Hepatocyte (in vitro differentiated cells): ENCODE results near the gene CNNM2. TPM values are rescaled to one million over a fixed set of nuclear protein-coding genes. Genes with fewer than 3 reads are reported as not detected.

ENCODE experiments used
- DNase-seq: peaks from one replicate; pipeline ENCODE4 v3.0.0-alpha.2; 2016; ENCODE audit warnings: low spot score
- H2AFZ ChIP-seq: fragments of 200-600 bp; sonication (generic); 2 replicates; pipeline ENCODE4 v1.6.0; 2016; ENCODE audit warnings: antibody characterized with exemption, mild to moderate bottlenecking
- H3K27ac ChIP-seq: fragments of 200-600 bp; sonication (generic); 2 replicates; pipeline ENCODE4 v1.5.1; 2016; ENCODE audit warnings: mild to moderate bottlenecking
- H3K27me3 ChIP-seq: fragments of 200-600 bp; sonication (generic); 2 replicates; pipeline ENCODE4 v1.6.1; 2016
- H3K36me3 ChIP-seq: fragments of 200-600 bp; sonication (generic); replicated peaks from 2 replicates; pipeline ENCODE4 v1.5.1; 2016; ENCODE audit warnings: low read depth; ENCODE audit not compliant: insufficient read depth
- H3K4me1 ChIP-seq: fragments of 200-600 bp; sonication (generic); 2 replicates; pipeline ENCODE4 v1.5.1; 2016; ENCODE audit warnings: mild to moderate bottlenecking, moderate library complexity; ENCODE audit not compliant: insufficient read depth
- H3K4me2 ChIP-seq: fragments of 200-600 bp; sonication (generic); 2 replicates; pipeline ENCODE4 v1.6.0; 2016
- H3K4me3 ChIP-seq: fragments of 200-600 bp; sonication (generic); 2 replicates; pipeline ENCODE4 v1.5.1; 2016; ENCODE audit warnings: mild to moderate bottlenecking
- H3K79me2 ChIP-seq: fragments of 200-600 bp; sonication (generic); 2 replicates; pipeline ENCODE4 v1.6.0; 2017; ENCODE audit warnings: mild to moderate bottlenecking
- H3K9me2 ChIP-seq: fragments of 200-600 bp; sonication (generic); replicated peaks from 2 replicates; pipeline ENCODE4 v1.6.0; 2017; ENCODE audit warnings: mild to moderate bottlenecking; ENCODE audit not compliant: insufficient read depth
- H3K9me3 ChIP-seq: fragments of 200-600 bp; sonication (generic); 2 replicates; pipeline ENCODE4 v1.5.1; 2016; ENCODE audit warnings: low read depth, mild to moderate bottlenecking
- H4K20me1 ChIP-seq: fragments of 200-600 bp; sonication (generic); 2 replicates; pipeline ENCODE4 v1.6.0; 2016; ENCODE audit warnings: mild to moderate bottlenecking; ENCODE audit not compliant: insufficient read depth, poor library complexity, severe bottlenecking
- EZH2 ChIP-seq: fragments of 200-600 bp; sonication (generic); IDR thresholded peaks from 2 replicates; pipeline ENCODE4 v1.6.1; 2016; ENCODE audit warnings: antibody characterized with exemption, mild to moderate bottlenecking, borderline replicate concordance
- EZH2phosphoT487 ChIP-seq: fragments of 200-600 bp; sonication (generic); IDR thresholded peaks from one replicate; pipeline ENCODE4 v1.6.1; 2018; ENCODE audit warnings: antibody characterized with exemption, mild to moderate bottlenecking, low read depth, moderate library complexity; ENCODE audit not compliant: unreplicated experiment, severe bottlenecking
- WGBS: methylation state at CpG from one replicate; pipeline ENCODE4 v1.1.6; 2016; ENCODE audit warnings: low lambda C conversion rate; ENCODE audit errors: missing lambda C conversion rate; 5-methylcytosine and 5-hydroxymethylcytosine counted together
- polyA plus RNA-seq: library from polyadenylated mRNA; unstranded; fragments of >200 nt; fragmentation: Nextera tagmentation; extraction: Ambion mirVana; gene quantifications from 2 replicates; pipeline ENCODE4 v1.2.1, GENCODE V29; 2016
- total RNA-seq: library from RNA; depleted of rRNA; stranded (reverse); fragments of >200 nt; gene quantifications from 2 replicates; pipeline ENCODE4 v1.2.3, GENCODE V29; 2014
- TF ChIP-seq, protein P1 (sequence below): fragments of 200-600 bp; sonication (generic); IDR thresholded peaks from 2 replicates; pipeline ENCODE4 v1.5.1; 2016; ENCODE audit warnings: antibody characterized with exemption, mild to moderate bottlenecking; ENCODE audit not compliant: poor library complexity

CNNM2 gene
- total and polyA plus RNA-seq, 2 experiments from 2014 or later, result 6.8 to 9.8 TPM

DNA sequence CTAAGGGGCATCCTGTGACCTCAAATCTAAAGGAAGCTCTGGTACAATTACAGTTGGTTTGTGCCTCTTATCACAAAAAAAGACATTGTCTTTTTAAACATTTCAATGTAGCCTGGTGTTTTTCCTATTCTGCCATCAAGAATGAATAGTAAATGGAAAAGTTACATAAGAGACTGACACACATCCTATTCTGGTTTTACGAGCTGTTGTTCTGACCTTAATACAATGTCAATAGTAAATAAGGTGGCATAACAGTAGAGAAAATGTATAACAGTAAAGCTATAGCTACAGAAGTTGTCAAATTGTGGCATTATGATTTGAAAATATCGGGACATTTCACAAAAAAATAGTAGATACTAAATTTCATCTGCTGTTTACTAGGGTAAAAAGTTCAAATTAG is 186.6 kb downstream of the CNNM2 start:
- TF ChIP-seq EZH2, result no peak
- no peak for TF ChIP-seq EZH2phosphoT487
- TF ChIP-seq, protein P1, sequence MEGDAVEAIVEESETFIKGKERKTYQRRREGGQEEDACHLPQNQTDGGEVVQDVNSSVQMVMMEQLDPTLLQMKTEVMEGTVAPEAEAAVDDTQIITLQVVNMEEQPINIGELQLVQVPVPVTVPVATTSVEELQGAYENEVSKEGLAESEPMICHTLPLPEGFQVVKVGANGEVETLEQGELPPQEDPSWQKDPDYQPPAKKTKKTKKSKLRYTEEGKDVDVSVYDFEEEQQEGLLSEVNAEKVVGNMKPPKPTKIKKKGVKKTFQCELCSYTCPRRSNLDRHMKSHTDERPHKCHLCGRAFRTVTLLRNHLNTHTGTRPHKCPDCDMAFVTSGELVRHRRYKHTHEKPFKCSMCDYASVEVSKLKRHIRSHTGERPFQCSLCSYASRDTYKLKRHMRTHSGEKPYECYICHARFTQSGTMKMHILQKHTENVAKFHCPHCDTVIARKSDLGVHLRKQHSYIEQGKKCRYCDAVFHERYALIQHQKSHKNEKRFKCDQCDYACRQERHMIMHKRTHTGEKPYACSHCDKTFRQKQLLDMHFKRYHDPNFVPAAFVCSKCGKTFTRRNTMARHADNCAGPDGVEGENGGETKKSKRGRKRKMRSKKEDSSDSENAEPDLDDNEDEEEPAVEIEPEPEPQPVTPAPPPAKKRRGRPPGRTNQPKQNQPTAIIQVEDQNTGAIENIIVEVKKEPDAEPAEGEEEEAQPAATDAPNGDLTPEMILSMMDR, result no peak
- DNase-seq, result no peak
- Histone ChIP-seq H4K20me1 (no peaks in the 10 kb centered on the region), H3K4me3 (no peak overlapping the region), H3K79me2 (peaks cover 13% of the 10 kb centered on the region), H3K27me3 (no peaks in the 10 kb centered on the region), H3K9me3 (no peaks in the 10 kb centered on the region), H3K27ac (no peak overlapping the region), H2AFZ (no peak overlapping the region), H3K36me3 (no peaks in the 10 kb centered on the region), H3K9me2 (no peaks in the 10 kb centered on the region), H3K4me1 (no peaks in the 10 kb centered on the region), H3K4me2 (no peak overlapping the region)
- WGBS, result 45% methylated on average over 2 of the region's 2 CpGs

DNA sequence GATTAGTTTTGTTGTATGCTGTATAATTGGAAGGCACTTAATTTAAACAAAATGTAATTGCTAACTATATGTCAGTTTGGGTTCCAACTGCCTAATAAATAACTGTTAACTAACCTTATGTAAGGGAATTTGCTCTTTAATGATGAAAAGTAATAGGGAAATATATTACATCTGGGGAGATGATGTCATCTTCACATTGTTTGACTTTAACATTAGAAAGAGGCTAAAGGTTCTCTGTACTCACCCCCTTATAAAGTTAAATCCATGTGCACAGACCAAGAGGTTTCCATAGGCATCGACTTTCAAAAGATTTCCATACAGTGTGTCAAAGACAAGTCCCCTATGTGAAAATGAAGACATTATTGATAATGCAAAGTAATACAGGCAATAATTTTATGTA is 187.4 kb downstream of the CNNM2 start:
- Histone ChIP-seq H2AFZ (no peak overlapping the region), H4K20me1 (no peaks in the 10 kb centered on the region), H3K4me1 (no peaks in the 10 kb centered on the region), H3K79me2 (peaks cover 21% of the 10 kb centered on the region), H3K4me2 (no peak overlapping the region), H3K9me2 (no peaks in the 10 kb centered on the region), H3K27ac (no peak overlapping the region), H3K9me3 (no peaks in the 10 kb centered on the region), H3K4me3 (no peak overlapping the region), H3K27me3 (no peaks in the 10 kb centered on the region), H3K36me3 (no peaks in the 10 kb centered on the region)
- TF ChIP-seq EZH2phosphoT487 (no peak), EZH2 (no peak)
- TF ChIP-seq, protein P1, result no peak
- WGBS, result 90% methylated on average over 1 of the region's 1 CpG
- no peak for DNase-seq

DNA sequence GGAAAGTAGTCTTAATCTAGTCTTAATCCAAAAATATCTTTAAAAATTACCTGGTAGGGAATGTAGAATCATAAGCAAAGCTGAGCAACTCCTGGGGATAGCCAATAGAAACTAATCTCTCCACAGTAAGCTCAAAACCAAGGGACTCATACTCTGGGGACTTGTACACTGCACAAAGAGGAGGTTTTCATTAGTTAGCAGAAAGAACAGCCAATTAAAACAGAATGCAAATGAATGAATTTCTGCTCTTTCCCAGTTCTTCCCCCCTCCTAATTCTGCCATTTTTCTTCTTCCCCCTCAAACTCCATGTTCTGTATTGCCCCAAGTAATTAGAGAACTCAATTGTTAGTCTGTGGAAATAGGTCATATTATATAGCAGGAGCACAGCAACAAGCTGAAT is 188.4 kb downstream of the CNNM2 start:
- Histone ChIP-seq H3K36me3 (no peaks in the 10 kb centered on the region), H3K4me3 (no peak overlapping the region), H3K4me1 (peaks cover 10% of the 10 kb centered on the region), H2AFZ (no peak overlapping the region), H3K4me2 (no peak overlapping the region), H4K20me1 (no peaks in the 10 kb centered on the region), H3K27ac (no peak overlapping the region), H3K27me3 (no peaks in the 10 kb centered on the region), H3K79me2 (peaks cover 21% of the 10 kb centered on the region), H3K9me3 (no peaks in the 10 kb centered on the region), H3K9me2 (no peaks in the 10 kb centered on the region)
- DNase-seq, result no peak
- TF ChIP-seq EZH2, result no peak

- Histone ChIP-seq H3K79me2 (peaks cover 27% of the 10 kb centered on the region), H3K4me1 (peaks cover 18% of the 10 kb centered on the region), H3K36me3 (no peaks in the 10 kb centered on the region), H2AFZ (no peak overlapping the region), H4K20me1 (no peaks in the 10 kb centered on the region), H3K4me3 (no peak overlapping the region), H3K9me3 (no peaks in the 10 kb centered on the region), H3K9me2 (no peaks in the 10 kb centered on the region), H3K27ac (no peak overlapping the region), H3K4me2 (no peak overlapping the region), H3K27me3 (no peaks in the 10 kb centered on the region)
- no peak for DNase-seq
- TF ChIP-seq EZH2phosphoT487 (no peak), EZH2 (no peak)
- TF ChIP-seq, protein P1, result no peak
- 98% methylated on average over 2 of the region's 2 CpGs for WGBS
Measured at GRCh38 chr10:103109821-103110220, 191.7 kb downstream of the CNNM2 start.
